Retinal pigment epithelial cell (primary cell): ENCODE results near the gene RXRA.

Source experiments
- DNase-seq: peaks from one replicate; pipeline ENCODE4 v3.0.0-alpha.2; 2010; ENCODE audit warnings: low read depth
- H3K4me3 ChIP-seq: 2 replicates; pipeline ENCODE4 v1.5.1; 2011; ENCODE audit warnings: mild to moderate bottlenecking, low read length, control low read depth, moderate library complexity
- TF ChIP-seq, protein P1 (sequence below): conservative IDR thresholded peaks from 2 replicates; pipeline ENCODE4 v1.5.1; 2011; ENCODE audit warnings: low read depth, low read length, control low read depth, inconsistent platforms

Gene RXRA

DNA sequence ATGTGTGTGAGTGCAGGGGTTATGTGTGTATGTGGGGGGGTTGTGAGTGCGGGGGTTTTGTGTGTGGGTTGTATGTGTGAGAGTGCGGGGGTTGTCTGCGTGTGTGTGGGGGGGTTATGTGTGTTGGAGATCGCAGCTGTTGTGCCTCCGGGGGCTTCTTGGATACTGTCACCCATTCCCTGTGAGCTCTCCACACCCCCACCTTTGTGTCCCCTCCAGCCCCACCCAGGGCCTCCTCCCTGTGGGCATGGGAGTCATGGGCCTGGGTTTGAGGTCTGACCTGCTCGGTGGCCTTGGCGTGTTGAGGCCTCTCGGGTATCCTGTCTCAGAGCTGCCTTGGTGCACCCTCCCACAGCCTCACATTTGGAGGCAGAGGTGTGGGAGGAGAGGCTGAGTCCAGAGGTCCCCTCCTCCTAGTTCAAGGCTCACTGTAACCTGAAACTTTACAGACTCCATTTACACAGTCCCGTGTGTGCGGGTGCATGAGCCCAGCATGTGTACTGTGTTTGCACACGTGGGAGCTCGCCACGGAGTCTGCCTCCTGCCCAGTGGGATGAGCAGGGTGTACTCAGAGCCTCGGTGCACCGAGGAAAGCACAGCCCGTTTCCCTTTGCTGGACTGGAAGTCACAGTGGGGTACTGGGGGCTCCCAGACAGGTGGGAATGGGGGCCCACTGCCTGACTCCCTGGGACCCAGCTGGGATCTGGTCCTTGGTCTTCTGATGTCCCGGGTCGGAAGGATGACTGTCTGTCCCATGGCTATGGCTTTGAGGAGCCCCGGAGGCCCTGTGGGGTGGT lies 43.4 kb downstream of the RXRA start:
- TF ChIP-seq, protein P1, sequence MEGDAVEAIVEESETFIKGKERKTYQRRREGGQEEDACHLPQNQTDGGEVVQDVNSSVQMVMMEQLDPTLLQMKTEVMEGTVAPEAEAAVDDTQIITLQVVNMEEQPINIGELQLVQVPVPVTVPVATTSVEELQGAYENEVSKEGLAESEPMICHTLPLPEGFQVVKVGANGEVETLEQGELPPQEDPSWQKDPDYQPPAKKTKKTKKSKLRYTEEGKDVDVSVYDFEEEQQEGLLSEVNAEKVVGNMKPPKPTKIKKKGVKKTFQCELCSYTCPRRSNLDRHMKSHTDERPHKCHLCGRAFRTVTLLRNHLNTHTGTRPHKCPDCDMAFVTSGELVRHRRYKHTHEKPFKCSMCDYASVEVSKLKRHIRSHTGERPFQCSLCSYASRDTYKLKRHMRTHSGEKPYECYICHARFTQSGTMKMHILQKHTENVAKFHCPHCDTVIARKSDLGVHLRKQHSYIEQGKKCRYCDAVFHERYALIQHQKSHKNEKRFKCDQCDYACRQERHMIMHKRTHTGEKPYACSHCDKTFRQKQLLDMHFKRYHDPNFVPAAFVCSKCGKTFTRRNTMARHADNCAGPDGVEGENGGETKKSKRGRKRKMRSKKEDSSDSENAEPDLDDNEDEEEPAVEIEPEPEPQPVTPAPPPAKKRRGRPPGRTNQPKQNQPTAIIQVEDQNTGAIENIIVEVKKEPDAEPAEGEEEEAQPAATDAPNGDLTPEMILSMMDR = no peak
- DNase-seq = no peak
- H3K4me3 ChIP-seq = no peak overlapping the region

DNA sequence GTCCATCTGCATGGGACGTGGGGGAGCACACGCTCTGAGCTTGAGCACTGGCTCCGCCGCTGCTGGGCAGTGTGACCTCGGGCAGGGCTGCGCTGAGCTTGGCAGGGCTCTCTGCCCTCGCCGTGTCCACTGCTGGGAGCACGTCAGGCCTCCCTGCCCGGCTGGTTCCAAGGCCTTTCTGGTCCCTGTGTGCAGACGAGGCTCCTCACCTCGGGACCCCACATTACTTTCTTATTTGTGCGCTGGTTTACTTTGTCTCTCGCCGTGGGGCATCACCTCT lies 43.9 kb downstream of the RXRA start:
- no peak for DNase-seq
- H3K4me3 ChIP-seq = no peak overlapping the region
- TF ChIP-seq, protein P1 = no peak

DNA sequence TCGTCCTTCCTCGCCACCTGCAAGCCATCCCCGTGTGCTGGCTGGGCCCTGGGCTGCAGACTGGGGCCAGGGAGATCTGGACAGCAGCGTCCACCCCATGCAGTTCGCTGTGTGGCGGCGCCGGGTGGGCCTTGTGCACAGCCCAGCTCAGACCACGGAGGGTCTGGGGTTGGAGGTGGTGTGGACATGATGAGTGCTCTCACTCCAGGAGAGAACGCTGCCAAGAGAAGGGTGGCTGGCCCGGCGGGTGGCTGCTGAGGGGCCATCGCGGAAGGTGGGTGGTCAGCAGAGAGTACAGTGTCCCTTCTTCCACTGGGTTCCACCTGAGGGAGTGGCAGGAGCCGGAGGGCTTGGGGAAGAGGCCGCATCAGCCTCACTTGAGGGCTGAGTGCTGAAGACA lies 44.4 kb downstream of the RXRA start:
- no peak overlapping the region for H3K4me3 ChIP-seq
- TF ChIP-seq, protein P1 = no peak
- DNase-seq = no peak

DNA sequence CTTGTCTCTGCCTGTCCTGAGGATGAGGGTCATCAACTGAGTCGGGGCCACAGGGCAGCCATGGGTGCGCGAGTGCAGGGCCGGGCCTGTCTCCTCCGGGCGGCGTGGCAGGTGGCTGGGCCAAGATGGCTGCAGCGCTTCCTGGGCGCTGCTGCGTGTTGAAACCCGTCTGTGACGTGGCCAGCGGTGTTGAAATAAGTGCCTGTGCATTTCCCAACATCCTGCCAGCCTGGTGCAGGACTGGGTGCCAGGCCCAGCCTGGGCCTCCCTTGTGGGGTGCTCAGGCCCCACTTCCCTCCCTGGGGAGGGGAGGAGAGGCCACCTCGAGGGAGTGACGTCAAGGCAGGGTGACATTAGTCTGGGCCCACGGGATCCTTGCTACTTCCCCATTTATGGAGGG lies 45.5 kb downstream of the RXRA start:
- no peak for DNase-seq
- no peak overlapping the region for H3K4me3 ChIP-seq
- TF ChIP-seq, protein P1 = no peak

DNA sequence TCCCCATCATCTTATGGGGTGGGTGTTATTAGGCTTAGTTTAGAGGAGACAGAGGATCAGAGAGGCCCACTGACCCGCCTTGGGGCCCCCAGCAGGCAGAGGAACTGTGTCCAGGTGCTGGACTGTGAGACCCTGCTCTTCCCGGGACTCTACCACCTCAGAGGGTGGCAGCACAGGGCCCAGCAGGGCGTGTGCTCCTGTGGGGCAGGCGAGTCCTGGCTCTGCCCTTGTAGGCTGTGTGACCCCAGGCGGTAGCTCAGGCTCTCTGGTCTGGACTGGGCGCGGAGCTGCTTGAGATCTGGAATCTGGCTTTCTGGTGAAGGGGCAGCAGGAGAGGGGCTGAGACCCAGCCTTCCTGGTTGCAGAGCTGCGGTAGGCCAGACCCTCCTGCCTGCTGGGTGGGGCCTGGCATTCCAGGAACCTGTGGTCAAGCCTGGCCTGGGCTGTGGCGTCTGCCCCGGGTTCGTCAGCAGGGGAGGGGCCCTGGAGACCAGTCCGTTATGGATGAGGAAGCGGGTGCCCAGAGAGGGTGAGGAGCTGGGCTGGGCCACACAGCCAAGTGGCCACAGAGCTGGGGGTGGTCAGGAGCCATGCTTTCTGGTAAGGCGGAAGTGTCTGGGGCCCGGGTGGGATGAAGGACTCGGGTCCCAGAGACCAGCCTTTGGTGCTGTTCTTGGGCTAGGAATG lies 46.5 kb downstream of the RXRA start:
- H3K4me3 ChIP-seq = no peak overlapping the region
- TF ChIP-seq, protein P1 = no peak
- no peak for DNase-seq

- TF ChIP-seq, protein P1 = no peak
- no peak for DNase-seq
- H3K4me3 ChIP-seq = no peak overlapping the region
Measured at GRCh38 chr9:134373269-134373668, 47.0 kb downstream of the RXRA start.

- H3K4me3 ChIP-seq = no peak overlapping the region
- TF ChIP-seq, protein P1 = no peak
- no peak for DNase-seq
Measured at GRCh38 chr9:134373953-134374300, 47.7 kb downstream of the RXRA start.
